Stomach smooth muscle (tissue), 2 donors: ENCODE results near the gene CDC42EP4.

ENCODE experiments used
- H3K27ac ChIP-seq: one replicate; pipeline ENCODE4 v1.7.0; 2013; ENCODE audit warnings: mild to moderate bottlenecking, low read length, inconsistent platforms
- H3K27me3 ChIP-seq, 2 donors: one replicate each; pipeline ENCODE4 v1.7.0; 2013; ENCODE audit warnings: low read length in 2 of 2; ENCODE audit not compliant: insufficient read depth in 2 of 2, control insufficient read depth in 1 of 2
- H3K36me3 ChIP-seq, 2 donors: one replicate each; pipeline ENCODE4 v1.7.0; 2013; ENCODE audit warnings: low read length in 2 of 2; ENCODE audit not compliant: control insufficient read depth in 2 of 2, insufficient read depth in 2 of 2
- H3K4me1 ChIP-seq: one replicate; pipeline ENCODE4 v1.7.0; 2013; ENCODE audit warnings: low read length; ENCODE audit not compliant: control insufficient read depth, insufficient read depth
- H3K4me3 ChIP-seq, 2 donors: one replicate each; pipeline ENCODE4 v1.7.0; 2013; ENCODE audit warnings: low read length in 2 of 2
- H3K9ac ChIP-seq, 2 donors: one replicate each; pipeline ENCODE4 v1.7.0; 2013; ENCODE audit warnings: low read length in 2 of 2, mild to moderate bottlenecking in 1 of 2
- H3K9me3 ChIP-seq, 2 donors: one replicate each; pipeline ENCODE4 v1.7.0; 2013; ENCODE audit warnings: low read length in 2 of 2; ENCODE audit not compliant: control insufficient read depth in 2 of 2
- donor health status: healthy.
- donor health status: Pancreatic carcinoma.

The CDC42EP4 gene

DNA sequence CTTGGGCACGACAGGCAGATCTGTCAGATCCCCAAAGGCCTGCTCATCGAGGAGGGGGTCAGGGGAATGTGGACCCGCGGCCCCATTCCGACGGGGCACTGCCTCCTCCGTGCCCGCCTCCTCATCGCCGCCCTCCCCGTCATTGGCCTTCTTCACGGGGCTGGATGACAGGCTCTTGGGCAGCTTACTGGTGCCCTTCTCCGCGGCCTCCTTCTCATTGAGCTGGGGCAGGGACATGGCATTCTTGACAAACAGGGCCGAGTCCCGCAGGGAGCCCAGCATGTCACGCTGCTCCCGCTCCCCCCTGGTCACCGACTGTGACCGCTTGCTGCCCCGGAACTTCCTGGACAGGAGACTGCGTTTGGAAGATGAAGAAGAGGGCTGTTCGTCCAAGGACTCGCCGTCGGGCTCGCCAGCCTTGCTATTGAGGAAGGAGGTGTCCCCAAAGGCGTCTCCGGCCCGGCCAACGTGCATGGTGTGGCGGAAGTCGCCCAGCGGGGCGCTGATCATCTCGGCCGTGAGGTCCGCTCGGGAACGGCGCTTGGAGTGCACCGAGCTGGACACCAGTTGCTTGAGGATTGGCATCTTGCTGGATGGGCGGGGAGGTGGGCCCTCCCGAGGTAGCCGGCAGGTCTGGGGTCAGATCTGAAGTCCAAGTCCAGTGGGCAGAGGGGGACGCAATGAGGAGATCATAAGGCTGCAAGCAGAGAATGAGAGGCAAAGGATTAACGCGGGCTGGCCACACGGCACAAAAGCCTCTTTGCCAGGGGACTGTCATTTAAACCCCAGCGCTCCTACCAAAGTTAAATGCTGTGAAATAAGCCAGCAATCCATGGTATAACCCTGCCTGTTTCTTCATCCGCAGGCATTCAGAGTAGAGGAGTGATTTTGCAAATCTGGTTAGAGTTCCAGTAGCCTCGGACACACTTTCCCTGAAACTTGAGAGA lies 25.6 kb downstream of the CDC42EP4 start:
- Histone ChIP-seq H3K9me3 (no peaks in the 10 kb centered on the region), H3K36me3 (peaks cover 14 to 20% of the 10 kb centered on the region in 2 donors), H3K9ac (peak overlapping the region in 1 of 2 donors; percentile 21), H3K27ac (peak overlapping the region; percentile 89), H3K4me1 (peaks cover 80% of the 10 kb centered on the region), H3K4me3 (peak overlapping the region in 1 of 2 donors; percentile 40), H3K27me3 (no peaks in the 10 kb centered on the region)

DNA sequence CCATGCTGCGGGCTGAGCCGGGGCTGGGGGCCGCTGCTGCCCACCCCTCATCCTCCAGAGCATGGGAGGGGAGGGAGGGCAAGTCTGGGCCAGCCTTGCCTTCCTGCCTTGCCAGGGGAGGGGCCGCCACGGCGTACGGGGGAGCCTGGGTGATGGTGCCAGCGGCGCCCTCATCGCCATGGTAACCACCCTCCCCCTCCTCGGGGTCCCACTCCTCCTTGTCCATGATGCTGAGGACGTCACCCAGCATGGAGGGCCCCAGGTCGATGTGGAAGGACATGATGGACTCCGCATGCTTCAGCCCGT lies 26.2 kb downstream of the CDC42EP4 start:
- H3K9me3 ChIP-seq, result no peaks in the 10 kb centered on the region
- H3K4me1 ChIP-seq, result peaks cover 74% of the 10 kb centered on the region
- peak overlapping the region; percentile 89 for H3K27ac ChIP-seq
- H3K4me3 ChIP-seq, result no peak overlapping the region
- no peaks in the 10 kb centered on the region for H3K27me3 ChIP-seq
- H3K36me3 ChIP-seq, result peaks cover 14 to 20% of the 10 kb centered on the region in 2 donors
- no peak overlapping the region for H3K9ac ChIP-seq

DNA sequence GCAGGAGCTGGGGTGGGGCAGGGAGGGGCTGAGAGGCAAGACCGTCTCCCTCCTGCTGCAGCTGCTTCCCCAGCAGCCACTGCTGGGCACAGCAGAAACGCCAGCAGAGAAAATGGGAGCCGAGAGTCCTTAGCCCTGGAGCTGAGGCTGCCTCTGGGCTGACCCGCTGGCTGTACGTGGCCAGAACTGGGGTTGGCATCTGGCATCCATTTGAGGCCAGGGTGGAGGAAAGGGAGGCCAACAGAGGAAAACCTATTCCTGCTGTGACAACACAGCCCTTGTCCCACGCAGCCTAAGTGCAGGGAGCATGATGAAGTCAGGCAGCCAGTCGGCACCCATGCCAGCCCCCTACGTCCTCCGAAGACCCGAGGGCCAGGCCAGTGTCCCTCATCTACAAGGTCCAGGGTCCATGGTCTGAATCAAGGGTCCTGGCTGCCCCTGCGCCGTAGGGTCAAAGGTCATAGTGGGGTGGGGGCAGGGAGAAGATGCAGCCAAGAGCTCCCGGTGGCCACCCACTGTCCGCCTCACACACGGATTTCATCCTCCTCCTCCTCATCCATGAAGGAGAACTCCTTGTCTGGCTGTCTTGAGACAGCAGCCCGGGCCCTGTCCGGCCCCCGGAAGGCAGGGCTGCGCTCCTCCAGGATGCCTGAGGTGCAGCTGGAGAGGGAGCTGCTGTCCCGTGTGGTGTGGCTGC lies 26.7 kb downstream of the CDC42EP4 start:
- Histone ChIP-seq H3K4me1 (peaks cover 69% of the 10 kb centered on the region), H3K36me3 (peaks cover 14 to 20% of the 10 kb centered on the region in 2 donors), H3K4me3 (peak overlapping the region in 1 of 2 donors; percentile 44), H3K27me3 (no peaks in the 10 kb centered on the region), H3K9me3 (no peaks in the 10 kb centered on the region), H3K27ac (peak overlapping the region; percentile 89), H3K9ac (no peak overlapping the region)

DNA sequence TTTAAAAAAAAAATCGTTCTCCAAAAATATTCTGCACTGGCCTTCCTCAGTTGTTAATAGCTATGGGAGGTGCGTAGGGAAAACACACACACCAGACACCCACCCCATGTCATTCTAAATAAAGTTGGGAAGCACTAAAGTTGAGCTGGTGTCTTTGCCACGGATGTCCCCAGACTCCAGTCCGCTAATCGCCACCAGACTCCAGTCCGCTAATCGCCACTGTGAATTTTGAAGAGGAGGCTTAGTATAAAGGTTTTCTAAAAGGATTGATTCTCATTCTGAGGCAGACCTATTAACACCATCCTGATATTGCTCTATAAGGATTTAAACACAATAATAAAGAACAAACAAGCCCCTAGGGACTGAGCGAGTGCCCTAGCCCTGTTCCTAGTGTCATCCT lies 27.4 kb downstream of the CDC42EP4 start:
- H3K27ac ChIP-seq, result peak overlapping the region; percentile 89
- no peaks in the 10 kb centered on the region for H3K27me3 ChIP-seq
- H3K9me3 ChIP-seq, result no peaks in the 10 kb centered on the region
- no peak overlapping the region for H3K4me3 ChIP-seq
- peaks cover 14 to 20% of the 10 kb centered on the region in 2 donors for H3K36me3 ChIP-seq
- H3K4me1 ChIP-seq, result peaks cover 66% of the 10 kb centered on the region
- no peak overlapping the region for H3K9ac ChIP-seq

DNA sequence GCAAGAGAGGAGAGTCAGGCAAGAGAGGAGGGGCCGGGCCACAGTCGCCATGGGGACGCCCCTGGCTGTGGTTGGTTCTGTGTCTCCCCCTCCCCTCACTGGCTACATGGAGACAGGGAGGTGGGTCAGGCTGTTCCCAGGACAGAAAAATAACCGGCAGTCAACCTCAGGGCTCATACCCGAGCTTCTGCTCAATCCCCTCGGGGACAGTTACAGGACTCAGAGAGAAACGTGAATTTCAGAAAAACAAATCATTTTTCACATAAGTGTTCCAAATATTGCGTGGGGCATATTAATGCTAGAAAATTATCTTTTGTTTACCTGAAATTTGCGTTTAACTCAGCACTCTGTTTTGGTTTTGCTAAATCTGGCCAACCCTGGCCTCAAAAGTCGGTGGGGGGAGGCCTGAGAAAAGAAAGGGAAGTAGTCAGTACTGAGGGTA lies 27.9 kb downstream of the CDC42EP4 start:
- Histone ChIP-seq H3K27ac (peak overlapping the region; percentile 89), H3K36me3 (peaks cover 14 to 20% of the 10 kb centered on the region in 2 donors)

DNA sequence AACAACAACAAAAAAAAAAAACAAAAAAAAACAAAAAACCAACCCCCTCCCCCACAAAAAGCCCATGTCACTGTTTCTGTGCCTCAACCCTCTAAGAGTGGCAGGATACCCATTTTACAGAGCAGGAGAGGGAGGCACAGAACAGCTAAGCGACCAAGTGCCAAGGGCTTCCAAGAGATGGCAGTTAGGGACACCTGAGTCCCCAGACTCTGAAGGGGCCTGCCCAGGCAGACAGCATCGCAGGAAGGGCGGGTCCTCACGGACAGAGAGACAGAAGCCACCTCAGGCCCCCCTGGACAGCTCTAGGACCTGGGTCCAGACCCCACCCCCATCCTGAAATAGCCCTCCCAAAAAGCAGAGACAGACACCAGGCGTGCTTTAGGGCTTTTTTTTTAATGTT lies 28.6 kb downstream of the CDC42EP4 start:
- Histone ChIP-seq H3K27ac (peak overlapping the region; percentile 89), H3K4me3 (no peak overlapping the region), H3K4me1 (peaks cover 65% of the 10 kb centered on the region), H3K9me3 (no peaks in the 10 kb centered on the region), H3K27me3 (no peaks in the 10 kb centered on the region), H3K9ac (no peak overlapping the region), H3K36me3 (peaks cover 14 to 20% of the 10 kb centered on the region in 2 donors)

More for the DNA sequence above, 27.9 kb downstream of the CDC42EP4 start:
- peaks cover 65% of the 10 kb centered on the region for H3K4me1 ChIP-seq
- H3K4me3 ChIP-seq, result no peak overlapping the region
- no peaks in the 10 kb centered on the region for H3K9me3 ChIP-seq
- peak overlapping the region in 1 of 2 donors; percentile 29 for H3K9ac ChIP-seq
- no peaks in the 10 kb centered on the region for H3K27me3 ChIP-seq

DNA sequence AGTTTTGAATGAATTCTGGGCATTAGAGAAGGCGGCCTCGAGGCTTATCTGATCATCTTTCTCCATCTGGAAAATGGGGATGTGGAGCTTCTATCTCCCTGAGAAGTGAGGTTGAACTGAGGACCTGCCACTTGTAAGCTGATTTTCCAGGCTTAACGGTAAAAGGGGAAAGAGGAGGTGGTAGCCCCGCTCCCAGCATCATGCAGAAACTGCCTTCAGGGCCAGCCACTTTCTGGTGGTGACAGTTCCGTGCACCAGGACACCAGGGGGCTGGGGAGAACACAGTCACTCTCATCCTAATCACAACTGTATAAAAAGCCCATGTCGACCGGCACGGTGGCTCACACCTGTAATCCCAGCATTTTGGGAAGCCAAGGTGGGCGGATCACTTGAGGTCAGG lies 29.2 kb downstream of the CDC42EP4 start:
- Histone ChIP-seq H3K4me1 (peaks cover 65% of the 10 kb centered on the region), H3K27ac (no peak overlapping the region), H3K9me3 (no peaks in the 10 kb centered on the region), H3K9ac (no peak overlapping the region), H3K4me3 (no peak overlapping the region), H3K27me3 (no peaks in the 10 kb centered on the region), H3K36me3 (peaks cover 14 to 20% of the 10 kb centered on the region in 2 donors)

DNA sequence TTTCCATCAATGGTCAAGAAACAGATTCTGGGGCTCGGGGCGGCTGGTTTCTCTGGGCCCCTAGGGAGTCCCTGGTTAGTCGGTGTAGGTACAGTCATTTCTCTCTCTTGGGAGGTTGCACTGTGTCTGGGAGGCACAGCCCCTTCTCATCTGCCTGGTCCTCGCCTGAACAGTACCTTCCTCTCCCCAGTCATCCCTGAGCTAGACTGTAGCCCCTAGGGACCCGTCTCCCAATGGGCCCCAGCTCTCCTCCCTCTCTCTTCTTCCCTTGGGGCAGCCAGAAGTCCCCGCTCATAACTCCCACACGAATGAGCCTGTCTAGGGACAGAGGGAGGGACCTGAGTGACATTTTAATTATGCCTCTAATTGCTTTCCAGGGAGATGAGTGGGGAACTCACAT lies 29.9 kb downstream of the CDC42EP4 start:
- no peaks in the 10 kb centered on the region for H3K9me3 ChIP-seq
- H3K9ac ChIP-seq, result no peak overlapping the region
- peak overlapping the region; percentile 49 for H3K27ac ChIP-seq
- H3K27me3 ChIP-seq, result no peaks in the 10 kb centered on the region
- H3K4me1 ChIP-seq, result peaks cover 60% of the 10 kb centered on the region
- H3K4me3 ChIP-seq, result no peak overlapping the region
- peaks cover 14 to 20% of the 10 kb centered on the region in 2 donors for H3K36me3 ChIP-seq

DNA sequence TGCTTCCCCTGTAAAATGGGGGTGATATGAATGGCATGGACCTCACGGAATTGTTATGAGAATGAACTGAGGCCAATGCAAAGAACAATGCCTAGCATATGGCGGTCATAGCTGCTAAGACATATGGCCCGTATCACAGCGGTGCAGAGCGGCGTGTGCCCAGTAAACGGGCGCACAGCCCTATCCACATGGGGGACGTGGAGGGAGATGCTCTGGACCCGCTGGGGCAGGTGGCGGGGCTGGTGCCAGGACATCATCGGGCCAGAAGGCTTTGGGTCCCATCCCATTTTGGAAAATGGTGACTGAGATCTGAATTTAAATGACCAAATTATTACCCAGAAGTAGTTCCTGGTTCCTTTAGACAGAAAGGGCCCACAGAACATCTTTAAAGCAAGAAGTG lies 31.6 kb downstream of the CDC42EP4 start:
- H3K36me3 ChIP-seq, result peaks cover 3 to 9% of the 10 kb centered on the region in 2 donors
- H3K4me1 ChIP-seq, result peaks cover 43% of the 10 kb centered on the region

DNA sequence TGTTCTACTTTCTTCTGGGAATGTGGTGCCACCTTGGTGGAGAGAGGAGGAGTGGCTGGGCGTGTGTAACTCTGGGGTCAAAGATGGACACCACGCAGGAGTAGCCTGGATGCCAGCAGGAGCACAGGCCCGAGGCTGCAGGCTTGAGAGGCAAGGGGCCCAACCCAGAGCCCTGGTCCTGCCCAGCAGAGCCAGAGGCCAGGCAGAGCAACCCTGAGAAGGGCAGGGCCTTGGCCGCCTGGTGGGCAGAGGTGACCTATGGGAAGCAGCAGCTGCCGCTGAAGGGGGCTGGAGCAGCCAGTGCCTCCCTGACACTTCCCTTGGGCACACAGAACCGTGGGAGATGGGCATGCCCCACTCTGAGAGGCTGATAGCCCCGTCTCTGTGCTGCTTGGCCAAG lies 32.1 kb downstream of the CDC42EP4 start:
- peaks cover 3 to 6% of the 10 kb centered on the region in 2 donors for H3K36me3 ChIP-seq
- no peak overlapping the region for H3K9ac ChIP-seq
- H3K27ac ChIP-seq, result no peak overlapping the region
- H3K9me3 ChIP-seq, result no peaks in the 10 kb centered on the region
- peaks cover 38% of the 10 kb centered on the region for H3K4me1 ChIP-seq
- no peaks in the 10 kb centered on the region for H3K27me3 ChIP-seq
- no peak overlapping the region for H3K4me3 ChIP-seq

More for the DNA sequence above, 31.6 kb downstream of the CDC42EP4 start:
- no peak overlapping the region for H3K27ac ChIP-seq
- H3K9ac ChIP-seq, result no peak overlapping the region
- no peaks in the 10 kb centered on the region for H3K9me3 ChIP-seq
- no peaks in the 10 kb centered on the region for H3K27me3 ChIP-seq
- H3K4me3 ChIP-seq, result no peak overlapping the region
